NCI-H146 (cell line): ENCODE results near the gene WWC1.

Source experiments
- DNase-seq: peaks from one replicate; lab custom pipeline; 2025; lab: John Stamatoyannopoulos, UW

Gene WWC1

GRCh38 chr5:168364750-168365550 lies 73.5 kb downstream of the WWC1 start:
- DNase-seq, result no peak

DNA sequence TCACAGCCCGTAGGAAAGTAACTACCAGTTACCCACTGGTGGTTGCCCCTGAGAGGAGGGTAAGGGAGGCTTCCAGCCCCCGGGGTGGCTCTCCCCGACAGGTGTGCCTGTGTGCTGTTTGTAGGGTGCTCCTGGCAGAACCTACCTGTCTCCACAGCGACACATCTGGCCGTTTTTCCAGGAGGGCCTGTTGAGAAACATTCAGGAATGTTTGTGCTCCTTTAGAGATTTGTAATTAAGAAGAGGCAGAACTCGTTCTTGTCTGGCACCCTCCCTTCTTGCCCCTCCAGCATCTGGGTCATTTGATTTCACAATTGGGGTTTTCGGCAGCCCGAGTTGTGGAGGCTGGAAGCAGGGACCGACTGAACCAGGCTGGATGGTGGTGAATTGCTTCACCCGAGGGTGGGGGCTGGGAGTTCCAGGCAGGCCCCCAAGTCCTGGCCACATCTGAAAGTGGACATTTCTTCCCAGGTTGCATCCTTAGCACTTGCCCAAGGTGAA lies 74.2 kb downstream of the WWC1 start:
- no peak for DNase-seq

DNA sequence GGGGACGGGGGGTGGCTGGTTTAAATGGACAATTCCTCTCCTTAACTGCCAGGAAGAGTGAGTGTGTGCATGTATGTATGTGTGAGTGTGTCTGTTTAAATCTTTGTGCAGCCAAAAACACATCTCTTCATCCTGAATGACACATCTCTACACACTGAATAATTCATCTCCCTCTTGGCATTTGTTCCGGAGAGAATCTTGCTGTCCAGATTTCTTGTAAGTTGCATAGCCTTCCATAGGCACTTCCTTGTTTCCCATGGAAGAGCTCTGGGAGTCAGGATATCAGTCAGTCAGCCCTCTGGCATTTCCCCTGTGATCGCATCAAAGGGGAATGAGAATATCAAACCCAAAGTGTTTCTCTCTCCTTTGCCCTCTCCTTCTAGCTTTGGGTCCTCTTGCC lies 74.7 kb downstream of the WWC1 start:
- no peak for DNase-seq

DNA sequence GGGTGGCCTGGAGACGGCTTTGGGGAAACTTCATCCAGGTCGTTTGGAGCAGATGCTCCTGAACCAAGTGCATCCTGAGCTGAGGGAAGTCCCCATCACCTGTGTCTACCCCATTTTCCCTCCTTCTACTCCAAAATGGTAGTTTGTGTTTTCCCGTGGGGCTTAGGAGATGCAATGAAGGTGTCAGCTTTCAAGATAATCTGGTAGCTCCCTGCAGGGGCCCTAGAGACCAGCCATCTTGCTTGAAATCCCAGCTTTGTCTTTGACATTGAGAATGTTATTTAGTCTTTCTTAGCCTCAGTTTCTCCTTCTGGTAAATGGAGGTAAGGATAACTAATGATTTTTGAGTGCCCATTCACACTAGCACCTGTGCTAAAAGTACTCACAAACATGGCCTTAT lies 77.4 kb downstream of the WWC1 start:
- DNase-seq, result no peak

- no peak for DNase-seq
Measured at GRCh38 chr5:168370831-168371230, 79.4 kb downstream of the WWC1 start.

DNA sequence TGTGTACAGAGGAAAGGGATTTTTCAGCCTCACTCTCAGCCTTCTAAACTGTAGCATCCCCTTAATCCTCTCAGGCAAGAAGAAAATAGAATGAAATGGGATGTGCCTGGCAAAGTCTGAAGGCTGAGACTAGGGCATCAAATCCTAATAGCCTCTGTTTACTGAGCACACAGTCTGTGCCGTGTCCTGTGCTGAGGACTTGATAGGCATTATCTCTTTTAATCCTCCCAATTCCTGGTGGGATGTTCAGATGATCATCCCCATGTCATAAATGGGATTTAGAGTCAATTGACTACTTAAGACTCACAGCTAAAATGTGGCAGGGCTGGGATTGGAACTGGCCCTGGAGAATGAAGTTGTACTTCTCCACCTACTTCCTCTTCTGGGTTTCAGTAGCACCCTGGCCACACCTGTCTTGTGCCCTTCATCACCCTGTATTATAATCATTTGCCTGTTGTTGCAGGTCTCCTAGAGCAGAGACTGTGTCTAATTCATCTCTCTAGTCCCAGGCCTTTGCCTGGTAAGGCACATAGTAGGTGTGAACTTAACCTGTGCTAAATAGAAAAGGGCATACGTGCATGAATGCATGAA lies 81.0 kb downstream of the WWC1 start:
- no peak for DNase-seq

DNA sequence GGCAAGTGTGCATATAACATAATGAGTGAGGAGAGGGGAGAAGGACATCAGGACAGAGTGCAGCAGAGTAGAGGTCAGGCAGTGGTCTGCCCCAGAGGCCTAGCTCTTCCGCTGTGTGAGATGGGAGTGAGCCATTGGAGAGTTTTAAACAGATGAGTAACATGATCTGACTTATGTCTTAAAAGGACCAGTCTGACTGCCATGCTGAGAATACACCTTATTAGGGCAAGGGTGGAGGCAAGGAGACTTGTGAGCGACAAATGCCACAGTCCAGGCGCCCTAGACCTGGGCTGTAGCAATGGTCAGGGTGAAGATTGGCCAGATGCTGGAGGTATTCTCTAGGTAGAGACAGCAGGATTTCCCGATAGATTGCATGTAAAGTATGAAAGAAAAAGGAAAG lies 83.1 kb downstream of the WWC1 start:
- no peak for DNase-seq

- no peak for DNase-seq
Measured at GRCh38 chr5:168375214-168375613, 83.8 kb downstream of the WWC1 start.

- DNase-seq, result no peak
Measured at GRCh38 chr5:168377525-168377924, 86.1 kb downstream of the WWC1 start.

DNA sequence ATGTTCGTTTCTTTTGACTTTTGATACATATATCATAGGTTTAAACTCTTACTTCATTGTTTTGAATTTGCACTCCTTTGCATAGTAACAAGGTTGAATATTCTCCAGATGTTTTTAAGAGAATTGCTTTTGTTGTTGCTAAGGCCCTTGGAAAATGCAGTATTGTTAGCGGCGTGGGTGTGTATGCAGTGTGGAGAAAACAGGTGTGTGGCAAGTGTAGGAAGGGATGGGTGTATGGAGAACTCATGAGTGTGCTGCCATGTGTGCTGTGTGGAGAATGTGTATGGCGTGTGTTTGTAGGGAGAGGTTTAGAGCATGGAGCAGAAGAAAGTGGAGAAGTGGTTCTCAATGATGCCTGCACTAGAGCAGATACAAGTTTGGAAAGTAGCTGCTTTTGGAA lies 87.3 kb downstream of the WWC1 start:
- no peak for DNase-seq

GRCh38 chr5:168382421-168382820 lies 91.0 kb downstream of the WWC1 start:
- DNase-seq, result no peak

GRCh38 chr5:168390491-168390890 lies 99.0 kb downstream of the WWC1 start:
- no peak for DNase-seq

DNA sequence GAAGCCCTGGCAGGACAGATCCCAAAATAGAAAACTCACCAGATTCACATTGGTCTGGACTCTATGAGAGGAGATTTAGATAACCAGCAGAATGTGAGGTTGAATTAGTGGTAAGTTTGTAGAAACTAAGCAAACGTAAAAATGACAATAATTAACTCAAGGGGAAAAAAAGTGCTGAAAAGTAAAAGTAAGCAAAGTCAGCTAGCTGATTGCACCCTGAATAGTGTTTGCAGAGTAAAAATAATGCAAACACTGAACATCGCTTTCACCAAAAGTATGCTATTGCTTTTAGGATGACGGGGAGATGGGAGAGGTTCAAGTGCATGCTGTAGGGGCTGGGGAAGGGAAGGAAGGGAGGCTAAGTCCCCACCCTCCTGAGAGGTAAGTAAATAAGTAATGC lies 102.3 kb downstream of the WWC1 start:
- no peak for DNase-seq

DNA sequence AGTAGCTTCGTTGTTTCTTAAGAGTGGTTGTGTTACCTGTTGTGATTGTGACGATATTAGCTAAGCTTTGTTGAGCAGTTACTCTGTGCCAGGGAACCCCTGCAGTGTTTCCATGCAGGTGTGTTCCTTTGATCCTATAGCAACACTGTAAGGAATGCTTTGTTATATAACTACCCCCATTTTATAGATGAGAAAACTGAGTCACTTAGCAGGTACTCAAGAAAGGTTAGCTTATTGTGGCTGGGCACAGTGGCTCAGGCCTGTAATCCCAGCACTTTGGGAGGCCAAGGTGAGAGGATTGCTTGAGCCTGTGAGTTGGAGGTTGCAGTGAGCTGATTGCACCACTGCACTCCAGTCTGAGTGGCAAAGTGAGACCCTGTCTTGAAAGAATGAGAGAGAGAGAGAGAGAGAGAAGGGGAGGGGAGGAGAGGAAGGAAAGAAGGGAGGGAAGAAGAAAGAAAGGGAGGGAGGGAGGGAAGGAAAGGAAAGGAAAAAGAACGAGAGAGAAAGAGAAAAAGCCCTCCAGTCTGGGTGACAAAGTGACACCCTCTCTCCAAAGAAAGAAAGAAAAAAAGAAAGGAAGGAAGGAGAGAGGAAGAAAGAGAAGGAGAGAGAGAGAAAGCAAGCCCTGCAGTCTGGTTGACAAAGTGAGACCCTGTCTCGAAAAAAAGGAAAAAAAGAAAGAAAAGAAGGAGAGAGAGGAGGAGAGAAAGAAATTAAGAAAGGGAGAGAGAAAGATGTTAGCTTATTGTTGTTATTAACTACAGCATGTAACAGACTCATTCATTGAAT lies 109.2 kb downstream of the WWC1 start:
- no peak for DNase-seq

- DNase-seq, result no peak
Measured at GRCh38 chr5:168401226-168401625, 109.8 kb downstream of the WWC1 start.

DNA sequence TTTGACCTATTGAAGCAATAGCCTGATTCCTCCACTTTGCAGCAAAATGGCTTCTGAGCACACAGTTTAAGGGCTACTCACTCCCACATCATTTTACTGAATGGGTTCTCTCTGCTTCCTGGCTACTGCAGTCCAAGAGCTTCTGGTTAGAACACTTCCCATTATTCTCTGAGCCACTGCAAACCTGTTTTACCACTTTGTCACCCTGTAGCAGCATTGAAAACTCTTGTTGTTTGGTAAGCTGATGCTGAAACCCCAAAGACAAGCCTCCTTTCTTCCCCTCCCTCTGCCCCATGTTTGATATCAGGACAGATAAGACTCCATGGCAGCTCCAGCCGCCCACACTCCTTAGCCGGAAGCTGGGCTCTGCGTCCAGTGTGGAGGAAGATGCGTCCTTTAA lies 110.4 kb downstream of the WWC1 start:
- no peak for DNase-seq

DNA sequence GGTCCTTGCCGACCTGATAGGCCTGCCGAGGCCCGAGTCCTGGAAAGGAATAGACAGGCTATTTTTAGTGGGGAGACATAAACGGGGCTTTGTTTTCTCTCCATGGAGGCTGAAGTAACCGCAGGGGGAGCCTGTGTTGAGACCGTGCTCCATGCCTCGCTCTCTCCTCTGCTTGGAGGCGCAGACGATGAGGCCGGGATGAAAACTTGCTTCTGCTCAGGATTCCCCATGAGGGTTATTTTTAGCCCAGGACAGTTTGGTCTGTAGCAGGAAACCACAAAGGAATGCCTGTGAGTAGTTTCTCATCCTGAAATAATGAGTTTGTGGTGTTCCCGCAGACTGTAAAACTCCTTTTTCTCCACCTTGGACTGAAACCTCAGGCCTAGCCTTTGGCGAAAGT lies 112.9 kb downstream of the WWC1 start:
- DNase-seq, result no peak

DNA sequence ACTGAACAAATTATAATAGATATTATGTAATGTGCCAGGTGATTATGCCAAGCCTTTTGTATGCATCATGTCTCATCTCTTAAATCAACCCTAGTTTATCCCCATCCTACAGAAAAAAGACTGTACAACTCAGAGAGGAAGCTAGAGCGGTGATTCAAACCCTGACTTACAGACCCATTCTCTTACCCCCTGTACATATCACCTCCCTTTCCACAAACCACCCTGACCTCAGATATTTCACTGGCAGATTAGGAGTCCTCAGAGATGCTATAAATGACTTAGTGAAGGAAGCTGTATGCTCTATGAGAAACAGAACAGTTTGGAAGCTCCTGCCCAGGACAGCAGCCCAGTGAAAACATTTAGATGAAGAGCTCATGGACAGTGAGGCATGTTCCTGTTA lies 115.8 kb downstream of the WWC1 start:
- DNase-seq, result no peak

GRCh38 chr5:168408561-168409305 lies 117.3 kb downstream of the WWC1 start:
- no peak for DNase-seq

DNA sequence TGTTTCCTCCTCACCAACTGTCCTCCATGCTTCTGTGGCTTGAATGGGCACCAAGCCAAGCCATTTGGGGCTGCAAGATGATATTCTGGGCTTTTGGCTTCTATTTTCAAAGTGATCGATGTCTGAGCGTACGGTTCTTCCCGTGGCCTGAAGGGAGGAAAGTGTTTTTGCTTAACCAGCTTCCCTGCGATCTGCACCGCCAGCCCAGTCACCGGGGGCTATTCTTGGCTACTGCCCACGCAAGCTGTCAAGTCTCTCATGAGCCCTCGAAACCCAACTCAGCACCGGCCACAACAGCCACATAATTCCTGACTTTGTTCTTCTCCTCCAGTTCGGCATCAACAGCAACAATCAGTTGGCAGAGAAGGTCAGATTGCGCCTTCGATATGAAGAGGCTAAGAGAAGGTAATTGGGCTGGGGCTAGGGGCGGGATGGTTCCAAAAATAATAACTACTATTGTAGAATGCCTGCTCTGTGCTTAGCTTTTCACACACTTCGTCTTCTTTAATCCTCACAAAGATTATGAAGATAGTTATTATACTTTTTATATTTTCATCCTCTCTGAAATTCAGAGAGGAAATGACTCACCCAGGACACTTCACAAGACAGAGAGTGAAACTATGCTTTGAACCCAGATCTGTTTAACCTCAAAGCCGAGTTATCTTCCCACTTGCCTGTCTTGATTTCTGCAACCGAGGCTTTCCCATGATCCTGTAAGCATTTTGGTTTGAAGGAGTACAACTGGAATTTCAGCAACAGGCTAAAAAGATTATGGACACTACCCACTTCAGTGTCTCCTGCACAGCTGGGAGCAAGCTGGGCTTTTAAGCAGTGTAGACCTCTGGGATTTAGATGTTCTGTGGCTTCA lies 118.4 kb downstream of the WWC1 start:
- no peak for DNase-seq

GRCh38 chr5:168411871-168412270 lies 120.4 kb downstream of the WWC1 start:
- DNase-seq, result no peak
